Measurements from ENCODE around the gene HLA-DQA1.

HLA-DQA1 gene

DNA sequence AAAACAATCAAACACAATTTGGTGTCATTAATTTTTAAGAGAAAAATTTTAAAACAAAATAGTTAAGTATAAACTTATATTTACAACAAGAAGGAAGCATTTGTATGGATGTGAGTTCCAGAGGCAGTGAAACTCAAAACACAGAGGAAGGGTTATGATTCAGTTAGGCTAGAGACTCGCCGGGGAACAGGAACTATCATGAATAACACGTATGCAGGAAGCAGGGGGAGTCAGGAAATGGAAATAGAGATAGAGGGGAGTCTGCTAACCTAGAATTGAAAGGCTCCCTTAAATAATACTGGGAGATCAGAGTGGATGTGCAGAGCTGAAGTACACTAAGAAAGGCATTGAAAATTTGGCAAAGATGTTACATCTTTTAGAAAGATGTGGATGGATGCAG, 33.3 kb upstream of the HLA-DQA1 start:
- DNase-seq (ENCODE audit: insufficient read length, low spot score) (no peak), FAIRE-seq (no peak)
- TF ChIP-seq, protein P1, sequence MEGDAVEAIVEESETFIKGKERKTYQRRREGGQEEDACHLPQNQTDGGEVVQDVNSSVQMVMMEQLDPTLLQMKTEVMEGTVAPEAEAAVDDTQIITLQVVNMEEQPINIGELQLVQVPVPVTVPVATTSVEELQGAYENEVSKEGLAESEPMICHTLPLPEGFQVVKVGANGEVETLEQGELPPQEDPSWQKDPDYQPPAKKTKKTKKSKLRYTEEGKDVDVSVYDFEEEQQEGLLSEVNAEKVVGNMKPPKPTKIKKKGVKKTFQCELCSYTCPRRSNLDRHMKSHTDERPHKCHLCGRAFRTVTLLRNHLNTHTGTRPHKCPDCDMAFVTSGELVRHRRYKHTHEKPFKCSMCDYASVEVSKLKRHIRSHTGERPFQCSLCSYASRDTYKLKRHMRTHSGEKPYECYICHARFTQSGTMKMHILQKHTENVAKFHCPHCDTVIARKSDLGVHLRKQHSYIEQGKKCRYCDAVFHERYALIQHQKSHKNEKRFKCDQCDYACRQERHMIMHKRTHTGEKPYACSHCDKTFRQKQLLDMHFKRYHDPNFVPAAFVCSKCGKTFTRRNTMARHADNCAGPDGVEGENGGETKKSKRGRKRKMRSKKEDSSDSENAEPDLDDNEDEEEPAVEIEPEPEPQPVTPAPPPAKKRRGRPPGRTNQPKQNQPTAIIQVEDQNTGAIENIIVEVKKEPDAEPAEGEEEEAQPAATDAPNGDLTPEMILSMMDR (IDR thresholded peaks at IDR 0.05; ENCODE audit: insufficient read depth, missing control alignments), result no peak

DNA sequence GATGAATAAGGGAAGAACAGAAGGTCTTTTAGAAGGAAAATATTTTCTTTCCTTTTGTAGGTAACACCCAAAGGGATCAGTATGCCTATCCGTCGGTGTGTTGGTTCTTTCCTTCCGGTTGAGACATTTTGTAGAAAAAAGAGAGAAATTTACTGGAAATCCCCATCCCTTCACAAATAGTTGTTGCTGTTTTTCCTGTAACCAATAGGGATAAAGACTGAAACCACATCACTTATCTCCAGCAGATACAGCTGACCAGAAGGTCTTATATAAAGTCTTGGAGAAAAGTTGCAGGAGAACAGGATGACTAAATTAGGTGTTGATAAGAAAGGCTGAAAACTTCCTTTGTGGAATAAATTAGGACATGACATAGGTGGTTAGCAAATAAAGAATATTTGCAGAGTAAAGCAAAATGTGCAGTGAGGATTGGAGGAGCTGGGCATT, 32.8 kb upstream of the HLA-DQA1 start:
- FAIRE-seq, result no peak
- DNase-seq (ENCODE audit: insufficient read length, low spot score), result no peak

DNA sequence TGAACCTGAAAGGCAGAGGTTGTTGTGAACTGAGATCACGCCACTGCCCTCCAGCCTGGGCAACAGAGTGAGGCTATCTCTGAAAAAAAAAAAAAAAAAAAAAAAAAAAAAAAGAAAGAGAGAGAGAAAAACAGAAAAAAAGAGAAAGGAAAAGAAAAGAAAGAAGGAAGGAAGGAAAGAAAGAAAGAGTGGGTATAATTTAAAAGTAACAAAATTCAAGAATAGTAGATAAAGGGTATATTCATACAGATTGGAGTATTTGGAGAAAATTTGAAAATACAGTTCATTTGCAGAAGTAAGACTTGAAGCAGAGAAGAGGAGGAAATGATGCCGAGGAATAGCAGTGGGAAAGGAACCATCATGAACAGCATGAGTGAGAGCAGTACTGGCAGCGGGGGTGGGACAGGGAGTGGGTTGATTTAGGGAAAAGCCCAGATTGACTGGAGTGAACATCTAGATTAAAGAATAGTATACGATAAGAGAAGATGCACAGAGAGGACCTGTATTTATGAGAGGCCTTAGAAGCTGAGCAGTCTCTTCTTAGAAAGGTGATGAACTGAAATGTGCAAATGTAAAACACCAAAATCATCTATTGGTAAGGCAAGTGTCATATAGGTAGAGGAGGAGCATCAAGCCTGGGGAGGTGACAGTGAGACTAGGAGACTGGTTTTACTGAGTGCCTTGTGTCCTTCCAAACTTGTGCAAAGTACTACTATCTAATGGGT, 29.8 kb upstream of the HLA-DQA1 start:
- no peak for FAIRE-seq
- no peak for DNase-seq (ENCODE audit: insufficient read length, low spot score)
- TF ChIP-seq, protein P1 (IDR thresholded peaks at IDR 0.05; ENCODE audit: insufficient read depth, missing control alignments), result no peak

More for the DNA sequence above, 32.8 kb upstream of the HLA-DQA1 start:
- TF ChIP-seq, protein P1 (IDR thresholded peaks at IDR 0.05; ENCODE audit: insufficient read depth, missing control alignments), result no peak

DNA sequence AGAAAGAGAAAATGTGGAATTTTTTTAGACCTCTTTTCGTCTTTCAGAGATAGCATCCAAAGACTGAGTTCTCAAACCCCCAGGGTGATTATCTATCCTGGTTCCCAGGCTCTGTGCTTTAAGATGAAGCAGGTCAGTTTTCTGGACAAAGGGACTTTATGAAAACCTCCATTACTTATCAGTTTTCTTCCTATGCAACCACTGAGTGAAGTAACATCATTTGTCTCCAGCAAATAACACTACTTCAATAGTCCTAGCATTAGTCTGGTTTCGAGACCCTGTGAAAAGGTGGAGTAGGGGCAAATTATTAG, 29.3 kb upstream of the HLA-DQA1 start:
- TF ChIP-seq, protein P1 (IDR thresholded peaks at IDR 0.05; ENCODE audit: insufficient read depth, missing control alignments), result no peak
- no peak for DNase-seq (ENCODE audit: insufficient read length, low spot score)
- FAIRE-seq, result no peak

DNA sequence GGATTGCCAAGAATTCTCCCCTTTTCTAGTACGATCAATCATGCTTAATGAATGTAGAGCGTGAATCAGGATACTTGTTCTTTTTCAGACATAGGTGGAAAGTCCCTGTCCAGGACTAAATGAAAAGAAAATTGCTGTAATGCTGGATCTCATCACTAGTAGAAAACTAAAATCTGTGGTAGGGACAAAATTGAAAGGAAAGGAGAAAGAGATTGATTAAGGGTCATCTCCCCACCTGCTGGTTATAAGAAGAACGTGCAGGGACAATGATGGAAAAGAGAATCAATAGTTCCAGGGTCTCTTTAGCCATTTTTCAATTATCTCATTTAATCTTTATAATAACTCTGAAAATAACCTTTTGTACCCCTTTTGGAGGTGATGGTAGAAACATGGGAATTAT, 28.8 kb upstream of the HLA-DQA1 start:
- TF ChIP-seq, protein P1 (IDR thresholded peaks at IDR 0.05; ENCODE audit: insufficient read depth, missing control alignments), result no peak
- FAIRE-seq (no peak), DNase-seq (ENCODE audit: insufficient read length, low spot score) (no peak)

DNA sequence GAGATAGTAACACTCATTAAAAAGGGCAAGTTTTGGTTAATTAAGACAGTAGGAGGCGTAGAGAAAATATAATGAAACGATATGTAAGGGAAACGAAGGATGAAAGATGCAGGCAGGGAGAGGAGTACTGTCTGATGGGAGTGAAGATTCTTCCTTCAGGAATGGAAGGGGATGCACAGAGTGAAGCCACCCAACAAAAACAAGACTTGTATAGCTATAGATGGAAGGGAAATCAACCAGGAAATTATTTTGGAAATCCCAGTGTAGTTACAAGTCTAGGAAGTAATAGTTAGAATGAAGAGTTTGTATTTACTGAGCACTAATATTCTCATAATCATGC, 27.8 kb upstream of the HLA-DQA1 start:
- no peak for FAIRE-seq
- no peak for DNase-seq (ENCODE audit: insufficient read length, low spot score)
- TF ChIP-seq, protein P1 (IDR thresholded peaks at IDR 0.05; ENCODE audit: insufficient read depth, missing control alignments), result no peak

DNA sequence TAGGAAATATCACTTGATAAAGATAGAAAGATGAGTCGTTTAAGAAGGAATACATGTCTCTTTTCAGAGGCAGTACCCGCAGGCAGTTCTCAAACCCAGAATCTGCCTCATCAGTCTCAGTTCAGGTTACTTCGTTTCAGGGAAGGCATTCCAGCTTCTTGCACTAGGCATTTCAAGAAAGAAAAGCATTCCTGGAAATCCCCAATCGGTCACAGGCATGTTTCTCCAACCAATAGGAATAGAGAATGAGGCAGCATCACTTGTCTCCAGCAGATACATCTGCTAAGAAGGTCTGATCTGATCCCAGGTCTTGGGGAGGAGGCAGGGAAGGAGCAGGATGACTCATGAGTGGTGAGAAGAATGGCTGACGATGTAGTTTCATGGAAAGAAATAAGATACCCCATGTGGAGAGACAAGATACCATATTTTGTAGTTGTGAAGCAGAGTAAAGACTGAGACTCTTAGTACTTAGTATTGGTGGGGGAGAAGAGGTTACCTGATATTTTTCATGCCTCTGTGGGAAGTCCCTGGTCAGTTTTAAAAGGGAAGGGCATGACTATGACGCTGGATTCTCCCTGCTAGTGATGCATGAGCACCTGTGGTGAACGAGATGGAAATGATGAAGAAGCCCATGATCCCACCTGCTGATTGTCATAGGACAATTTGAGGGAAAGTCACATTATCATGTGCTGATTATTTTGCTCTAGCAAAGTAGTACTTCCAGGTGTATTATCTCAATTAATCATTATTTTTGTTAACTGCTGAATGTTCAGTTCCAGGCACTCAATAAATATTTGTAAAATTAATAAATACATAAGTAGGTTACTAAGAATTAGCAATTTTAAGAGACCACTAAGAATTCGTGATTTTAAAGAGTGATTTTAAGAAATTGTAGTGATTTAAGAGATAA, 27.2 kb upstream of the HLA-DQA1 start:
- DNase-seq (ENCODE audit: insufficient read length, low spot score) (no peak), FAIRE-seq (no peak)
- TF ChIP-seq, protein P1 (IDR thresholded peaks at IDR 0.05; ENCODE audit: insufficient read depth, missing control alignments), result no peak
